Upper lobe of left lung (tissue), 4 donors: ENCODE data around the gene CELF1.

Experiments used
- POLR2A ChIP-seq, 4 donors: fragments of 450-650 bp; IDR thresholded peaks; one replicate each; pipeline ENCODE4 v1.5.1; 2016 to 2017; ENCODE audit warnings: antibody characterized with exemption in 4 of 4, mild to moderate bottlenecking in 2 of 4
- TF ChIP-seq, protein P1 (sequence below), 6 experiments: fragments of 450-650 bp in 4 of 6; fragments of 200-600 bp in 2 of 6; sonication (generic) in 2 of 6; IDR thresholded peaks; one replicate each; pipeline ENCODE4 v1.5.1; 2016 to 2019; ENCODE audit warnings: antibody characterized with exemption in 6 of 6

DNA sequence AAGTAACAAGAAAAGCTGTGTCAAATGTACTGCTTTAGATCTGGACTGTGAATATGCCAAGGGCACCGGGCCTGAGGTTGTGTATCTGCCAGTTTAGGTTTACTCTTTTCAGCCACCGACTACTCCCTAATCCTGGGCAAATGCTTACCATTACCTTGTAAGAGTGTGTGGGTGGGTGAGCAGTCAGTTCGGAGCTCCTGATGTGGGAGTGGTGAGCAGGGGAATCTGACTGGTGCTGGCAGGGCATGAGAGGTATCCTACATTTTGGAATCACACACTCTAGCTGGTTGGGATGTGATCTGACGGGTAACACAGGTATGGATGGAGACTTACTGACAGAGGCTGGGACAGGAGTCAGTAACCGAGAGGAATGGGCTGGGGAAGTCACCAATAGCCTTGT lies 30.9 kb upstream of the CELF1 start:
- TF ChIP-seq, protein P1, sequence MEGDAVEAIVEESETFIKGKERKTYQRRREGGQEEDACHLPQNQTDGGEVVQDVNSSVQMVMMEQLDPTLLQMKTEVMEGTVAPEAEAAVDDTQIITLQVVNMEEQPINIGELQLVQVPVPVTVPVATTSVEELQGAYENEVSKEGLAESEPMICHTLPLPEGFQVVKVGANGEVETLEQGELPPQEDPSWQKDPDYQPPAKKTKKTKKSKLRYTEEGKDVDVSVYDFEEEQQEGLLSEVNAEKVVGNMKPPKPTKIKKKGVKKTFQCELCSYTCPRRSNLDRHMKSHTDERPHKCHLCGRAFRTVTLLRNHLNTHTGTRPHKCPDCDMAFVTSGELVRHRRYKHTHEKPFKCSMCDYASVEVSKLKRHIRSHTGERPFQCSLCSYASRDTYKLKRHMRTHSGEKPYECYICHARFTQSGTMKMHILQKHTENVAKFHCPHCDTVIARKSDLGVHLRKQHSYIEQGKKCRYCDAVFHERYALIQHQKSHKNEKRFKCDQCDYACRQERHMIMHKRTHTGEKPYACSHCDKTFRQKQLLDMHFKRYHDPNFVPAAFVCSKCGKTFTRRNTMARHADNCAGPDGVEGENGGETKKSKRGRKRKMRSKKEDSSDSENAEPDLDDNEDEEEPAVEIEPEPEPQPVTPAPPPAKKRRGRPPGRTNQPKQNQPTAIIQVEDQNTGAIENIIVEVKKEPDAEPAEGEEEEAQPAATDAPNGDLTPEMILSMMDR (IDR thresholded peaks at IDR 0.05), result no peak
- no peak for TF ChIP-seq POLR2A (IDR thresholded peaks at IDR 0.05)
